Activated T-helper 17 cell treated with anti-CD3 and anti-CD28 coated beads, Interleukin-2, amount 50 U/mL, for 72 hours (primary cell): ENCODE results near the gene FEM1C. TPM values are rescaled to one million over a fixed set of nuclear protein-coding genes. Genes with fewer than 3 reads are reported as not detected.
"Not testable (repeated sequence)": the region's sequence is repeated elsewhere in the genome, so short reads cannot be mapped to it uniquely, and the experiment has no call there.

Source experiments
- ATAC-seq: fragments of 150-1000 bp; cut with Tn5 transposase; replicated peaks from 2 replicates; pipeline ENCODE4 v1.10.0; 2021; ENCODE audit warnings: mild to moderate bottlenecking, moderate library complexity
- H3K27ac Mint-ChIP-seq: one replicate; pipeline ENCODE4 v1.8.0; 2022; ENCODE audit warnings: mixed read lengths
- H3K27me3 Mint-ChIP-seq: one replicate; pipeline ENCODE4 v1.8.0; 2022; ENCODE audit warnings: mixed read lengths
- H3K36me3 Mint-ChIP-seq: one replicate; pipeline ENCODE4 v1.8.0; 2022; ENCODE audit warnings: low read depth, mild to moderate bottlenecking, mixed read lengths
- H3K4me1 Mint-ChIP-seq: one replicate; pipeline ENCODE4 v1.8.0; 2022; ENCODE audit warnings: mixed read lengths
- H3K4me3 Mint-ChIP-seq: one replicate; pipeline ENCODE4 v1.8.0; 2022; ENCODE audit warnings: mild to moderate bottlenecking, mixed read lengths
- H3K9me3 Mint-ChIP-seq: one replicate; pipeline ENCODE4 v1.8.0; 2022; ENCODE audit warnings: mixed read lengths
- total RNA-seq, 2 donors: library from RNA; stranded (reverse); gene quantifications; one replicate each; pipeline ENCODE4 v1.2.3, GENCODE V29; 2022

The FEM1C gene
- total RNA-seq, 2 donors from 2014 or later = 14.2 to 33.7 TPM

DNA sequence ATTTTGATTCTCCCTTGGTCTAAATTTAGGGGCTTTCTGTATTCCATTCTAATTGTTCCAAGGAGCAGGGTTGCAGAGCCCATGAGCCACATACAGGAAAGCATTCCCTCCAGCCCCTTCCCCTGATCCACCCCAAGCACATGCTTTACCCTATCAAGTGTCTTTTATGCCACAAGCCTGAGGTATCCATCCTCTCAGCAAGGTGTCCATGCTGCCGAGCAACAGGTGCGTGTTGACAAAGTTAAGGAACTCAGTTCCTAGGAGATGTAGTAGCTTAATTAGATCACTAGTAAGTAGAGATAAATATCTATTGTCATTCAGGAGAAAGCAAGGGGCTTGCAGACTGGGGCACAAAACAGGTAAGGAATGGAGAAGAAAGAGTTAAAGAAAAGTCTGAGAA is 57.8 kb downstream of the FEM1C start:
- Mint-ChIP-seq H3K27ac (no peak overlapping the region), H3K36me3 (no peaks in the 10 kb centered on the region), H3K9me3 (no peaks in the 10 kb centered on the region), H3K4me3 (no peak overlapping the region), H3K27me3 (peaks cover 8% of the 10 kb centered on the region), H3K4me1 (peaks cover 6% of the 10 kb centered on the region)
- ATAC-seq = no peak

DNA sequence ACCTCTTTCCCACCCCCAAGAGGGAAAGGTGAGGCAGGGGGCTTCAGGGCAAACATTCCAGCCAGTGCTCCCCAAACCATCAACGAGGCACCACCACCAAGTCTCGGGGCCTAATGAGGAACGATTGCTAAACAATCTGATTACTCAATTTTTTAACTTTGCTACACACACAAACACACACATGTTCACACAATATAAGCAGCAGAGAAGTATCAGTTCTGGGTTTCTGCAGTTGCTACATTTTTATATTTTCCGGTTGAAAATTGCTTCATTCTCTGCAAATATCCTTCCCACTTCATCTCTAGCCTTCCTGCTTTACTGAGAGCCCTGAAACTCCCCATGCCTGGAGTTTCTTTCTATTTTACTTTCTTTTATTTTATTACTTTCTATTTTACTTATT is 60.2 kb downstream of the FEM1C start:
- no peak for ATAC-seq
- H3K9me3 Mint-ChIP-seq = no peaks in the 10 kb centered on the region
- no peak overlapping the region for H3K27ac Mint-ChIP-seq
- H3K27me3 Mint-ChIP-seq = peaks cover 21% of the 10 kb centered on the region
- no peak overlapping the region for H3K4me3 Mint-ChIP-seq
- H3K36me3 Mint-ChIP-seq = no peaks in the 10 kb centered on the region
- peaks cover 6% of the 10 kb centered on the region for H3K4me1 Mint-ChIP-seq

- ATAC-seq = no peak
- Mint-ChIP-seq H3K4me3 (no peak overlapping the region), H3K4me1 (no peaks in the 10 kb centered on the region), H3K9me3 (no peaks in the 10 kb centered on the region), H3K36me3 (no peaks in the 10 kb centered on the region), H3K27me3 (peaks cover 46% of the 10 kb centered on the region), H3K27ac (no peak overlapping the region)
Measured at GRCh38 chr5:115480900-115481299, 63.7 kb downstream of the FEM1C start.

GRCh38 chr5:115480271-115480670 is 64.3 kb downstream of the FEM1C start:
- no peak overlapping the region for H3K4me3 Mint-ChIP-seq

DNA sequence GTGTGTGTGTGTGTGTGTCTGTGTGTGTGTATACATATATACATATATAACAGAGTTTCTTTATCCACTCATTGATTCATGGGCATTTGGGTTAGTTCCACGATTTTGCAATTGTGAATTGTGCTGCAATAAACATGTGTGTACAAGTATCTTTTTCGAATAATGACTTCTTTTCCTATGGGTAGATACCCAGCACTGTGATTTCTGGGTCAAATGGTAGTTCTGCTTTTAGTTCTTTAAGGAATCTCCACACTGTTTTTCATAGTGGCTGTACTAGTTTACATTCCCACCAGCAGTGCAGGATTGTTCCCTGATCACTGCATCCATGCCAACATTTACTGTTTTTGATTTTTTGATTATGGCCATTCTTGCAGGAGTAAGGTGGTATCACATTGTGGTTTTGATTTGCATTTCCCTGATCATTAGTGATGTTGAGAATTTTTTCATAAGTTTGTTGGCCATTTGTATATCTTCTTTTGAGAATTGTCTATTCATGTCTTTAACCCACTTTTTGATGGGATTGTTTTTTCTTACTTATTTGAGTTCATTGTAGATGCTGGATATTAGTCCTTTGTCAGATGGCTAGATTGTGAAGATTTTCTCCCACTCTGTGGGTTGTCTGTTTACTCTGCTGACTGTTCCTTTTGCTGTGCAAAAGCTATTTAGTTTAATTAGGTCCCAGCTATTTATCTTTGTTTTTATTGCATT is 65.3 kb downstream of the FEM1C start:
- H3K36me3 Mint-ChIP-seq, ATAC-seq, H3K4me1 Mint-ChIP-seq, H3K27ac Mint-ChIP-seq, H3K4me3 Mint-ChIP-seq, H3K9me3 Mint-ChIP-seq: not testable (repeated sequence)
- H3K27me3 Mint-ChIP-seq = peaks cover 47% of the 10 kb centered on the region

More at GRCh38 chr5:115480271-115480670, 64.3 kb downstream of the FEM1C start:
- H3K27me3 Mint-ChIP-seq = peaks cover 47% of the 10 kb centered on the region
- no peaks in the 10 kb centered on the region for H3K9me3 Mint-ChIP-seq
- no peaks in the 10 kb centered on the region for H3K4me1 Mint-ChIP-seq
- H3K27ac Mint-ChIP-seq = no peak overlapping the region
- ATAC-seq = no peak
- H3K36me3 Mint-ChIP-seq = no peaks in the 10 kb centered on the region

DNA sequence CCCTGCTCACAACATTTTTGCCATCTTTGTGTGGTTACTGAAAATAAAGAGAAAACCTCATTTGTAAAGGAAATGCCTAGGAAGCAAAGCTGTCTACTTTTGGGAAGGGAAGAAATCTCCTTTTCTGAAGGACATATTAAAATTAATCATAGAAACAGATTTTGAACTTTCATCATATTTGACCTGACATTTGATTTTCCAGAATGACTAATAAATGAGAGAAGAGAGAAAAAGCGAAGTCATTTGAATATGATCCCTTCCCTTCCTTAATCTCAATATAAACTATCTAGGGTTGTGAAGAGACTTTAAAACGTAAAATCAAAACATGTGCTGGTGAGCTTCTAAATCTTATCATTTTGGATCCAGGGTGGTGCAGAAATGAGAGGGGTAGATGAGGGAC is 66.3 kb downstream of the FEM1C start:
- no peak overlapping the region for H3K4me3 Mint-ChIP-seq
- no peak overlapping the region for H3K27ac Mint-ChIP-seq
- peaks cover 47% of the 10 kb centered on the region for H3K27me3 Mint-ChIP-seq
- H3K4me1 Mint-ChIP-seq = no peaks in the 10 kb centered on the region
- no peaks in the 10 kb centered on the region for H3K36me3 Mint-ChIP-seq
- no peaks in the 10 kb centered on the region for H3K9me3 Mint-ChIP-seq
- no peak for ATAC-seq

DNA sequence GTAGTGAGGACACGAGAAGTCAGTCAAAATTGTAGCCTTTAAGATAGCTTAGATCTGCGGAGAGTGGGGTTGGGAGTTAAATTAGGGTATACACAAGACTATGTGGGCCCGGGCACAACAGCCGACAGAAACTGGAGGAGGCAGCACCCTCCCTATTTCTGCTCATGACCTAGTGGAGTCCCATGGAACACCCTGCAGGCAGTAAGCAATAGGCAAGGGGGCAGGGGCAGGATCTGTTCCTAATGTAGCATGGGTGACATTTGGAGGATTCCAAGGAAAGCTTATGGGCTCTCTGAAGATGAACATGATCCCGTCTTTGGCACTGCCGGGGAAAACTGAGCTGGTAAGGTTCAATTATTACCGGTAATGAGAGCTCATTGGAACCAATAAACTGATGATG is 67.0 kb downstream of the FEM1C start:
- Mint-ChIP-seq H3K9me3 (no peaks in the 10 kb centered on the region), H3K27me3 (peaks cover 47% of the 10 kb centered on the region), H3K36me3 (no peaks in the 10 kb centered on the region), H3K27ac (no peak overlapping the region), H3K4me1 (no peaks in the 10 kb centered on the region), H3K4me3 (no peak overlapping the region)
- ATAC-seq = no peak

DNA sequence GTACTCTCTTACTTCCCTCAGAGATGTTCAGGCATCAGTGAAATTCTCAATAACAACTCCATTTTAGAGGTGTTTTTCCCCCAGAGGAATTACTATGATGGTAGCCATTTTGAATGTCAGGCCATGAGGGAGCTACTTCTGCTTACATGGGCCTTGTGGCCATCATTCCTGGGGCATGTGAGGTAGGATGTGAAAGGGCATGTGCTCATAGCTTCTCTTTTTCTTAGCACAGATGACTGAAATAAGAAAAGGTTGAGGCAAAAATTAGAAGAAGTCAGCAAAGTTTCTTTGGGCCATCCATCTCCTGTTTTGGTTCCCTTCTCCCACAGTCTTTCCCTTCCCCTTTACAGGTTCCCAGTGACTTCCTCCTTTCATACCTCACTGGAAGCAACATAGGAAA is 68.8 kb downstream of the FEM1C start:
- no peak overlapping the region for H3K27ac Mint-ChIP-seq
- no peak for ATAC-seq
- no peaks in the 10 kb centered on the region for H3K36me3 Mint-ChIP-seq
- H3K4me1 Mint-ChIP-seq = no peaks in the 10 kb centered on the region
- H3K27me3 Mint-ChIP-seq = peaks cover 47% of the 10 kb centered on the region
- H3K4me3 Mint-ChIP-seq = no peak overlapping the region
- no peaks in the 10 kb centered on the region for H3K9me3 Mint-ChIP-seq

GRCh38 chr5:115472271-115473025 is 72.1 kb downstream of the FEM1C start:
- H3K4me3 Mint-ChIP-seq = no peak overlapping the region
- H3K27me3 Mint-ChIP-seq = peaks cover 18% of the 10 kb centered on the region
- no peaks in the 10 kb centered on the region for H3K36me3 Mint-ChIP-seq
- no peak for ATAC-seq
- no peaks in the 10 kb centered on the region for H3K9me3 Mint-ChIP-seq
- no peaks in the 10 kb centered on the region for H3K4me1 Mint-ChIP-seq
- no peak overlapping the region for H3K27ac Mint-ChIP-seq

DNA sequence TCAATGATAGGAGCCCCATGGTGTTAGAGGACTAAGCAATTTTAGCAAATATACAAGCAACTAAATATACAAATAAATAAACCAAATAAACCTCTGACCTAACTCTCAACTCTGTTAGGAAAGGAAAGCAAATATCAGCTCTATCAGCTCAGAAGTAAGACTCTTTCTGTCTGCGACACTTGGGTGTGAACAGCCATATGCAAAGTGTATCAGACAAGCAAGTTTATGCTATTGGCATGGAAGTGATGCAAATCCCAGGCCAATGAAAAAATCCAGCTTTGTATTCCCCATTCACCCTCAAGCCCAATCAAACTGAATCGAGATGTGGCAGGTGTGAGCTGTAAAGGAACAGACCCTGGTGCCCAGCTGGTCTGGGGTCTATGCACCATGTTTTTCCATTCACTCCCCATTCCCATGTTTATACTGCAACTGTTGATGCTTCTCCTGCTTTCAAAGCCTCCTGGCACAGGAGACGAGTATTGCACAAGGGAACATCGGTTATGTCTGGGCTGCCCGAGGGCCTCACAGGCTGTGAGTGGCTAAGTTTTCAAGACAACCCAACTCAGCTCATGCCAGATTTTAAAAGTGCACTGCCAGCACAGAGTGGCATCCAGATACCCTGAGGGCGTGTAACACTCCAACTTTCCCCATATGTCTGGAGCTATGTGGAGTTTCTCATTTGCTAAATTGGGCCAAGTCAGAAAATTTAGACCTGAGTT is 73.1 kb downstream of the FEM1C start:
- H3K9me3 Mint-ChIP-seq = no peaks in the 10 kb centered on the region
- no peak overlapping the region for H3K4me3 Mint-ChIP-seq
- H3K36me3 Mint-ChIP-seq = no peaks in the 10 kb centered on the region
- H3K4me1 Mint-ChIP-seq = no peaks in the 10 kb centered on the region
- peaks cover 8% of the 10 kb centered on the region for H3K27me3 Mint-ChIP-seq
- ATAC-seq = no peak
- no peak overlapping the region for H3K27ac Mint-ChIP-seq

DNA sequence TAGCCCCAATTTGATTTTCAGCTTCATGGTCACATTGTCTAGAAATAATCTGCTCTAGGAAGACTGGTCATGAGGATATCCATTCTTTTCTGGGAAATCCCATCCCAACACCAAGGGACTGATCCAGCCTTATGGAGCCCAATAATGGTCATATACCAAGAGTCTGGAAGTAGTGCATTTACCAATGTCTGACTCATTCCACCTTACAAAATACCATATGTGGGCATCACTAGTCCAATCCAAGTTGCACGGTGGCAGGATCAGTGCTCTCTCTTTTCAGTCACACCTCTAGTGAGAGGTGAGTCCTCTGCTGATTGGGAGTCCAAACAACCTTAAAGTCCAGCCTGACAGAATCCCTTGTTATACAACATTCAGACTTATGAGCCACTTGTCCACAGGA is 73.7 kb downstream of the FEM1C start:
- peaks cover 4% of the 10 kb centered on the region for H3K27me3 Mint-ChIP-seq
- H3K36me3 Mint-ChIP-seq = no peaks in the 10 kb centered on the region
- H3K9me3 Mint-ChIP-seq = no peaks in the 10 kb centered on the region
- H3K27ac Mint-ChIP-seq = no peak overlapping the region
- no peak for ATAC-seq
- H3K4me3 Mint-ChIP-seq = no peak overlapping the region
- H3K4me1 Mint-ChIP-seq = no peaks in the 10 kb centered on the region

Other genes with a start within 250 kb of the FEM1C start
- gene CCDC112, start 248.1 kb downstream of the FEM1C start, total RNA-seq = 1 to 10 TPM; 1.4 to 1.7 TPM
- gene TICAM2, start 57.7 kb upstream of the FEM1C start, total RNA-seq = 1 to 10 TPM in 1 of 2 donors, under 1 TPM in 1; 0.56 to 3.6 TPM
- 10 to 100 TPM; 26.9 to 39.7 TPM for gene TMED7, start 81.3 kb upstream of the FEM1C start, total RNA-seq